Stimulated activated CD4-positive, alpha-beta T cell treated with anti-CD3 and anti-CD28 coated beads, Interleukin-4, amount 100 ng/mL, for 48 hours (primary cell): ENCODE results near the gene ZNF672.
"Not testable (repeated sequence)": the region's sequence is repeated elsewhere in the genome, so short reads cannot be mapped to it uniquely, and the experiment has no call there.

Source experiments
- DNase-seq, 2 donors: peaks; one replicate each; pipeline ENCODE4 v3.0.0-alpha.2; 2020; ENCODE audit warnings: low read depth in 2 of 2

ZNF672 gene

DNA sequence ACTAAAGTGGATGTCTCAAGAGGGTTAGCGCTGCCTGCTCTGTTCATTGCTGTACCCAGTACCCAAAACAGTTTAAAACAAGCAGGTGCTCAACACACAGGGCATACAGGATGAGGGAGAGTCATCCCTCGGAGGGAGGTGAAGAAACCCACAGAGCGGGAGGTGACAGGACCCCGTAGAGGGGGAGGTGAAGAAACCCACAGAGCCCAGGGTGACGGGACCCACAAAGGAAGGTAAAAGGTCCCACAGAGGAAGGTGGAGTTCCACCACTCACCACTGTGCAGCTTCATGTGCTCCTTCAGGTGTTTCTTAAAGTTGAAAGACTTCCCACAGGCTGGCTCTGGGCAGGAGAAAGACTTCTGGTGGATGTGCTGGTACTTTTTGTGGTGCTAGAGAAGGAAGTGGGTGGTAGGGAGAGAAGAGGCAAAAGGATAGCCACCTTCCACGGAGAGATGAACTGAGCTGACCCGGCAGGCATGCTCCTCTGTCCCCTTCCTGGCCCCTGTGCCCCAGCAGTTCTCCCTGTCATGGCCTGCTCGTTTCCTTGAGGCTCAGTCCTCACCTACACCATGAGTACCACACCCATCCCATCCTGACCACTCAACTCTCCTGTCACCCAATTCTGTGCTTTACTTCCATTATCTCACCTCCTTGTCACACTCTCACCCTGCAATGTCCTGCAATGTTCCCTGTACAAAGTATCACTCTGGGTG lies 15.8 kb downstream of the ZNF672 start:
- DNase-seq = no peak

DNA sequence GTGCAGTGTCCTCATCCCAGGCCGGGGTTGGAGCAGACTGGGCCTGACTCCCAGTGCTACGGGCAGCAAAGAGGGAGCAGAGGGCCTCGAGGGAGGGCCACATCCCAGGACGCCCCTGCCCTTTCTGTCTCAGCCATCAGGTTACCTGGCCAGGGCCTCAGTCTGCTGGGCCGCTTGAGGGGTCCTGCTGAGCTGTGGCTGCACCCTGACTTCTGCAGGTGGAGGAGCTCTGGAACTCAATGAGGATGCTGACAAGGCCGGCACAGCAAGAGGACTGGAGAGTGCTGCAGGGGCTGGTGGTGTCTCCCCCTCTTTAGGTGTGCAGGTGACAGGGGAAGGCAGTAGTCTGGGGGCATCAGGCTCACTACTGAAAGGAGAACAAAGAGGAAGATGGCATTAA lies 17.6 kb downstream of the ZNF672 start:
- DNase-seq = no peak

DNA sequence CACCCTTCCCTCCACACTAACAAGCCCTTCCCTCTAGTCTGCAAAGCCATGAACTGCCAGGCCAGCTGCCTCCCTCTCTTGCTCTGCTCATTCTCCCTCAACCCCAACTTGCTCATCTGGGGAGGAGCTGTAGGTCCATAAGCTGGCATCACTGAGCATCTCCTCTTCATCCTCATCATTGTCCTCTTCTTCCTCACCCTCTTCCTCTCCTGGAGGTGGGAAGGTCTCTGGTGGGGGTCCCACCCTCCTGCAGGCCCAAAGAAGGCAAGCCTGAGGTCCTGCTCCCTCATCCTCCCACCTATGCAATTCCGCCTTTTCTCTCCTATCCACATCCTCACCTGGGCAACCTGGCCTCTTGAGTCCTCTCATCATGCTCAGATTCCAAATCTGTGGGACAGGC lies 18.2 kb downstream of the ZNF672 start:
- no peak for DNase-seq

DNA sequence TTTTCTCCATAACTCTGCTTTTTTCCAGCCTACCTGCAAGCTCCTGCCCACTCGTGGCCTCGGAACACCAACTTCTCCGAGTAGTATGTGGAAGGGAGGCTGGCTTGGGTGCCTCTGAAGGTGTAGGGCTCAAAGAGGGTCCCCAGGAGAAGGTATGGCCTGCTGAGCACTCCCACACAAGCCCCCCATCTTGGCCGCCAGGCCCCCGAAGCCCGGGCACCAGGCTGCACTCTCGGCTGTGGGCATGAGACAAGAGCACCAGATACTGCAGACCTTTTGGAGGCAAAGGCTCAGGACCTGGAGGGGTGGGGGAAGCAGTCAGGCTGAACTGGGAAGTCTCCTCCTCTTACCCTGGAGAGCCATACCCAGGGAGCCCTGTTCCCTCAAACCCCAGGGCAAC lies 19.2 kb downstream of the ZNF672 start:
- DNase-seq = no peak

DNA sequence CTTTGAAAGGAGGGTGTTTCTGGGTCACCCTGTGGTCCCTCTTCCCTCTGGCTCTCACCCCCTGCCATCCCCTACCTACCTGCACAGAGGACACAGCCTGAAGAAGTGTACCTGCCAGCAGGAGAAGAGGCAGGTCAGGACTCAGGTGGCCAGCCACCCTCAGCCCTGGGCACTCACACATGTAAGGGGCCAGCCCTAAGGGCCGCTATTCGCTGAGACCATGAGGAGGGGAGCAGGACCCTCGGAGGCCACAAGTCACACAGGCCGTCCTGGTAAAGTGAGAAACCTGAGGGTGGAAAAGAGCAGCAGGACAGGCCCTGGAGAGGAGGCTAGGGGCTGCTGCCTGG lies 19.7 kb downstream of the ZNF672 start:
- DNase-seq = no peak

DNA sequence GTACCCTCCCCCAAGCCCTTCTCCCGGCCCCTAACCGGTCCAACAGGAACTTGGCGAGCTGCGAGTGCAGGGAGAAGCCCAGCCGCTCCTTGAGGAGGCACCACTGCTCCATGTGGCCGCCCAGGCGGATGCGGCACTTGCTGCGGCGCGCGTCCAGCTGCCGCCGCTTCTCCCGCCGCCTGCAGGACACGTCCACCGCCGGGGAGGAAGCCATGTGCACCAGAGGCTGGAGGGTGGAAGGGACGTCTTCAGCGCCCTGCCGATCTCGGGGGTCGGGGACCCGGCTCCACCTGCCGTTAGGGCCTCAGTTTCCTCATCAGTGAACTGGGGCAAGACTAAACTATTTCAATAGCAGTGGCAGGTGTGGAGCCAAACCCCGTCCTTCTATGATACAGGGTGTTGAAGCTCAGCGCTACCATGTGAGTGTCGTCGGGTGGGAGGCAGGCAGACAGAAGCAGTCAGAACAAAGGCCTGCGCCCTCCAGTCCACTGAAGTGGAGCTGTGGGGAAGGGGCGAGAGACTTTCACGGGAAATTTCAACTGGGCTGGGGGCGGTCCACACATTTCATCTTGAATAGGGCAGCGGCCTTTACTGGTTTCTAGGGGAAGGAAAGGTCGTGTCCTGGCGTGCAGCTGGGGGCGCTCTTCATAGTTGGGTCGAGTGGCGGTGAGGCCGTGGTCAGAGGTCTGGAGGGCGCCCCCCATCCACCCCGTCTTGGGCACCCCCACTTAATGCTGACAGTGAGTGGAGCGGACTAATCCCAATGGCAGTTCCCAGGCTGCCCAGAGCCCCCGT lies 20.3 kb downstream of the ZNF672 start:
- DNase-seq = peak in 1 of 2 donors; percentile 30

DNA sequence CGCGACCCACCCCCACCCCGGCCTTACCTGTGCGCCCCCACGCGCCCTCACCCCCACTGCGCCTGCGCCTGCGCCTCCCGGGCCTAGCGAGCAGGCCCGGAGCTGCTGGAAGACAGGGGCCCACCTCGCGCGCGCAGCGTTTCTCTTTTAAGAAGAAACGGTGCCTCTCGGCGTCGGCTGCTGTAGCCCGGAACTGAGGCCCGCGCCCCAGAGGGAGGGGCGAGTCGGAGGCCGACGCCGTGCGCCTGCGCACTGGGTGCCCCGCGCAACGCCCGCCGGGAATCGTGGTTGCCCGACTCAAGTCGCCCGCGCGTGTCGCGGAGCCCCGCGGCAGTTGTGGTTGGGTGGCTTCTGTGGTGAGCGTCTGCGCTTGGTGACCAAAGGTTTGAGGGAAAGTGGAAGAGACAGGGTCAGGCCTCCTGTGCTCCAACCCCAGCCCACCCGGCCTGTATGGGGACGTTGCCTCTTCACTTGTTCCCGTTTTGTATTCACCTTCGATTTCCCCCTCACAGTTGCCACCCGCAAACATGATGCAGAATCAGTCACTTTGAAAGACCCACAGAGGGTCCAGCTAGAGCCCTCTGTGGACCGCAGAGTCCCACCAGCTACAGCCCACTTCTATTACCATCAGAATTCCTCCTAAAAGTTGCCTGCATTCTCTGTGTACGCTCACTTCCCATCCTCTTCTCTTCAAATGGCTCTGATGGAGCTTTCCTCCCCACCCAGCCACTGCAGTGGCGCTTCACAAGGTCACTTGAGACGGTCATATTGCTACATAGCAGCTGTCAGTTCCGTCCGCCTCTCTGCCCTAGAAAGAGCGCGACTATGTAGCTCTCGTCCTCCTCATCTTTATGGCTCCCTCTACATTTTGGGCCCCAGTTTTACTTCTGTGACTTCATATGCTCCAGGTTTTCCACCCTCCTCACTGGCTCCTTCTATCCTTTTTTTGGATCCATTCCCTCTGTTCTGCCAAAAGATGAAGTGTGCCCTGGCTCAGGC lies 21.2 kb downstream of the ZNF672 start, which contains the start of gene ZNF692:
Gene ZNF692, minus strand, starts transcription at position 195 of the 999 bp plus-strand sequence. CDS start 776 bp downstream, outside the sequence.
- DNase-seq = peak; percentile 95 to 97

DNA sequence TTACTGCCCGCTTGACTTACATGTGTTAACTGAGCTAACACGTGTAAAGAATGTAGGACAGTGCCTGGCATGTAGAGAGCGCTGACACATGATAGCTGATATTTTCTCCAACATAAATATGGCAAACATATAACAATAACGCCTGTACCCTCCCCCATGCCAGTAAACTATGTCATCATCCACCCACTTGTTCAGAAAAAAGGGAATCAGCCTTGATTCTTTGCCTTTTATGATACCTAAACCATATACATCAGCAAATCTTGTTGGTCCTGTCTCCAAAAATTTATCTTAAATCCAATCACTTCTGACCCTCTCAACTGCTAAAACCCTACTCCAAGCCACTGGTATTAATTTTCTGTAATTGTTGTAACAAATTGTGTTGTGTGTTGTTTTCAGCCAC lies 22.0 kb downstream of the ZNF672 start:
- DNase-seq = no peak

DNA sequence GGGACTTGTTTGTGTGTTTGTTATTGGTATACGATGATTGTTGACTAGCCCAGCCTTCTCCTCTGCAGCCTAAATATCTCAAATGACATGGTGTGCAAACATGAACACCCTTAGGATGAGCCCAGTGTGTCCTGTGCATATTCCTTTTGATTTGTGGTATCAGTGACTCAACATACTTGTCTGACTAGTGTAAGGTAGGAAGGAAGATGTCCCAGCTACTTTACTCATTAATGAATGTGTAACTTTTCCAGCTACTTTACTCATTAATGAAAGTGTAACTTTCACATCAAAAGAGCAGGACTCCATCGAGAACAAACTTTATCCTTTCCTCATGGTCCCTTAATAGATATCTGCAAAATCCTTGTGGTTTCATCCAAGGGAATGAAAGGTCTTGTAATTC lies 23.6 kb downstream of the ZNF672 start:
- DNase-seq = no peak

DNA sequence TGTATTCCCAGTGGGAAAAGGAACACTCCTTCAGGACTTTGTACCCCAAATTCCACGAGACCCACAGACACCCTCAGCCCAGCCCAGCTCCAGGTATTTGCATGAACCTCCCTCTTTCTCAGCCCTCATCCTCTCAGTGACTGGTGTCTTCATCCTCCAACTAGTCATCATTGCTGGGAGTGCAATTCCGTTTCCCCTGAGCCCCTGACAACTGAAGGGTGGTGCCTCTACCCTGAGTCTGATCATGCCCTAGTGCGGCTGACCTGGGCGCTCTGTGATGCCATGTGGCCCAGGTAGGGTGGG lies 24.6 kb downstream of the ZNF672 start:
- no peak for DNase-seq

DNA sequence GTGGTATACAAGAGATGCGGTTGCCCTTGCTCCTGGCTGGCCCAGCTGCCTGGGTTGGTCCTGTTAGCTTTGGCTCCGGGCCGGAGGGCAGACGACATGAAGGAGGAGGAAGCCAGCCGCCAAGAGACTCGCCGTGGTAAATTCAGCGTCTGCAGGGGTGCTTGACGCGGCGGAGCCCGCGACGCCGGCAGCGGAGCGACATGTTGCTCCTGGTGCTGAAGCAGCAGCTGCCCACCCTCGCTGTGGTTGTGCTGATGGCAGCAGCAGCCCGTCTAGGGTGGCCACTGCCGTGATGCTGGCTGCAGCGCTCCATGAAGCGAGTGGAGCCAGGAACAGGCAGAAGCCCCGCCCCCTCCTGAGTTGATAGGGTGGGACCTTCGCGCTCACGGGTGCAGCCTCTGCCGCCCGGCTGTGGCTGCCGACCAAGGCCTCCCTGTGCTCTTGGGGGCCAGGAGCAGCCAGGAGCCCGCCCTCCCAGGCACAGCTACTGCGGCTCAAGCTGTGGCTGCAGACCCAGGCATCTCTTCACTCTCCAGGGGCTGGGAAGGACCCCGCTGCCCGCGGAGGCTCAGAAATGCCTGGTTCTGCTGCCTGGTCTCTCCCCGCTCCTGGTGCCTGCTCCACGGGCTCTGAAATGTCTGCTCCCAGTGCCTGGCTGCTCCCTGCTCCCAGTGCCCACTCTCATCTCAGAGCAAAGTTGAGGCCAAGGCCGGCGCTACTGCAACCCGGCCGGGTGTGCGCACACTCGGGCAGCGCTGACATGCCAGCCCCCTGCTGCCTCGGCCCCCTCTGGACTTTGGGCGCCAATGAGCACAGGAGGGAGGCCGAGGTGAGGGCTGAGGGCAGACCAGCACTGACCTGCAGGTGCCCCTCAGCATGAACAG lies 25.2 kb downstream of the ZNF672 start:
- DNase-seq = peak; percentile 71 to 82

DNA sequence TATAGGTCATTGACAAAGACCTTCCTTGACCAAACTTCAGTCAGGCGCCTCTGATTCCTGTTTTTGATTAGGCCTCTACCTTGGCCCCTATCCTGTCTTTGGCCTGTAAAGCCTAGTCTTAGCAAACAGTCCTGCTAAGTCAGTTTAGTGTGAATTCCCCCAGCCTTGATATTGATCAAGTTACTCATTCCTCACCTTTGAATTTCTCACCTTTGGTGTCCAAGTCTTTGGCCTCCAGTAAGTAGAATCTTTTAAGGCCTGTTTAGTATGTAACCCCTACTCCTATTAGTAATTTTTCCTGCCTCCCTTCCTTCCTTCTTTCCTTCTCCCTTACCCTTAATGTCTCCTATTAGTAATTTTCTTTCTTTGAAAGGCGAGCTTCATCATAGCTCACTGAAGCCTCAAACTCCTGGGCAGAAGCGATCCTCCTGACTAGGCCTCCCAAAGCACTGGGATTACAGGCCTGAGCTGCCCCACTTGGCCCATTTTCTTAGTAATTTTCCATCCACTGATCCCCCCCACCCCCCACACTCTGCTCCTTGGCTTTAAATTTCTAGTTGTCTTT lies 33.9 kb downstream of the ZNF672 start:
- no peak for DNase-seq

DNA sequence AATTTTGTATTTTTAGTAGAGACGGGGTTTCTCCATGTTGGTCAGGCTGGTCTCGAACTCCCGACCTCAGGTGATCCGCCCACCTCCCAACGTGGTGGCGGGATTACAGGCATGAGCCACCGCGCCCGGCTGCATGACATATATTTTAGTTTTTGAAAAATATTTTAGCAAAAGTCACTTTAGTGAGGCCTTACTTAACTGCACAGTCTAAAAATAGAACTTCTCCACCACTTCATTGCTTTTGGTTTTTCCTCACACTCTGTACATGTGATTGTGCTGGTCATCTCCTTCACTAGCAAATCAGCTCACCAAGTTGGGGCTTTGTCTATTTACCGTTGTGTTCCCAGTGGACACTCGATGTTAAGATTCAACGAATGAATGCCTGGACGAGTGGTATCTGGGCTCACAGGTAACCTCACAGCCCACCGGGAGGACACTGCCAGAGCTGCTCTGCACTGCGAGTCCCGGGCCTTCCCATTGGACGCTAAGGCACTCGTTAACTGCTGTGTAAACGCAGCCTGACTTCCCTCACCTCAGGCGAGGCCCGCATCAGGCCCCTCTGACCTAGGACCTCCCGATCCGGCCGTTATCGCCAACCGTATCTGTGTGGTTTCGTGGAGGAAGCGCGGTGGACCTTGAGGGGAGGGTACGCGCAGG lies 34.9 kb downstream of the ZNF672 start:
- DNase-seq = peak; percentile 41 to 61

DNA sequence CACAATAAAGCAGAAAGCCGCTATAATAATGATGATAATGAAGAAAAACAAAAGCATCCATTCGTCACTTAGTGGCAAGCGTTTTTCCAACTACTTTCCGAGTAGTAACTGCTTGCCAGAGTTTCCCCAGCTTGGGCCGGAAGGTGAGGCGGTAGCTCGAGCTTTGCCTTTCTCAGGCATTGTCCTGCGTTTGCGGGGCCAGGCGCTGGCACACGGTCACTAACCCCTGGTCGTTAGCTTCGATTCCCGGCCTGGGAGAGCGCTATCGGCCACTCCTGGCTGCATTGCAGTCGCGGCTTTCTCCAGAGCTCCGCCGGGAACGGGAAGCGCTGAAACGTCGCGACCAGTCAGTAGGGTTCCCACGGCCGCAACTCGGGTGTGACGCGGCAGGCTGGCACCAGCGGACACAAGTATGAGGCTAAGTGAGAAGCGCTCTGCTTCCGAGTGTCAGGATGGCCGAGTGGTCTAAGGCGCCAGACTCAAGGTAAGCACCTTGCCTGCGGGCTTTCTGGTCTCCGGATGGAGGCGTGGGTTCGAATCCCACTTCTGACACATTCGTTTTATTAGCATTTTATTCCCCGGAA lies 35.5 kb downstream of the ZNF672 start:
- DNase-seq = peak; percentile 90 to 97

DNA sequence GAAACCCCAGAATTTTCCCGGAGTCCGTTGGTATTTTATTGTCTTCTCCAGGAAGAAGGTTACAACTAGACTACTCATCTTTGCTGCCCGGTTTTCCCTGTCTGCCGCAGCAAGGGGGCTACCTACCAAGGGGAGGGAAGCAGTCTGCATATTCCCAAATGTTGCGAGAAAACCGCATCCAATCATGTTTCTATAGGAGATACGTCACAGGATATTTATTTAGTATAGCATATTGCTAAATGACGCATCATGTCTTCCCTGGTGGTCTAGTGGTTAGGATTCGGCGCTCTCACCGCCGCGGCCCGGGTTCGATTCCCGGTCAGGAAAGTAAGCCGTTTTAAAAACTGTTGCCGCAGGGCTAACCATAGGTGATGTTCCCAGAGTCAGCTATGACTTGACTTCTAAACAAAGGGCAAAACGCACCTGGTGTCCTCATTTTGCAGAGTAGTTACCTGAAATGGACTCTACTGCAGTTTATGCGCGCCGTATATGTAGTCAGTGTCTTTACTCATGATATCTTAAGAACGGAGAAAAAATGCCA lies 36.0 kb downstream of the ZNF672 start:
- DNase-seq = peak; percentile 67 to 85

DNA sequence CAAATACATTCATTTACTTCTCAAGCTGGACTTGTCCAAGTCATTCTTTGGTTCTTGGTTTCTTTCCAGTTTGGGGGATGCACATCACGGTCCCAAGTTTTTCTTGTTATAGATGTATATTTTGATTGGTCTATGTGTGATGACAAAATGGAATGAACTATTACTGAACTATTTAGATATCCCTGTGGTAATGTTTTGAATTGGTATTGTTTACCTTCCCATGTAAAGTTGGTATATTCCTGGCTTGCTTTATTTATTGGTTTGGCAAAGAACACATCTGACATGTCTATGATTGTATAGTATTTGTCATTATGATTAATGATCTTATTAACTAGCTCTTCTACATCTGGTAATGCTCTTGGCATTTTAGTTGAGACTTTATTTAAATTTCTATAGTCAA lies 43.2 kb downstream of the ZNF672 start:
- no peak for DNase-seq

DNA sequence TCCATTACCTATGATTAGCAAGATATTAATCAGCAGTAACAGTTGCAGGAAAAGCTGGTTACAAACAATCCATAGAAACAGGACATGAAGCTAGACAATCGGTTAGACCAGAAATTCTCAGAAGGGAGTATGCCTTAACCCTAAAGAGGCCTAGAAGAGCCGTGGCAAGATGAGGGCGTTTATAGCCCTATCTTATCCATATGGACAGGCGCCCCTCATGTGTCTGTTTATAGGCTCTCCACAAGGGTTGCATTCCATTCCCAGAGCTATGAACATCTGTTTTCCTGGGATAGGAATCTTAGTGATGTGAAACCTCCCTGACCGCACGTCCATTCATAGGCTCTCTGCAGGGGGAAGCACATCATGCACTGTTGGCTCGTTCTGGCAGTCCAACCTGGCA lies 44.4 kb downstream of the ZNF672 start:
- DNase-seq = not testable (repeated sequence)

DNA sequence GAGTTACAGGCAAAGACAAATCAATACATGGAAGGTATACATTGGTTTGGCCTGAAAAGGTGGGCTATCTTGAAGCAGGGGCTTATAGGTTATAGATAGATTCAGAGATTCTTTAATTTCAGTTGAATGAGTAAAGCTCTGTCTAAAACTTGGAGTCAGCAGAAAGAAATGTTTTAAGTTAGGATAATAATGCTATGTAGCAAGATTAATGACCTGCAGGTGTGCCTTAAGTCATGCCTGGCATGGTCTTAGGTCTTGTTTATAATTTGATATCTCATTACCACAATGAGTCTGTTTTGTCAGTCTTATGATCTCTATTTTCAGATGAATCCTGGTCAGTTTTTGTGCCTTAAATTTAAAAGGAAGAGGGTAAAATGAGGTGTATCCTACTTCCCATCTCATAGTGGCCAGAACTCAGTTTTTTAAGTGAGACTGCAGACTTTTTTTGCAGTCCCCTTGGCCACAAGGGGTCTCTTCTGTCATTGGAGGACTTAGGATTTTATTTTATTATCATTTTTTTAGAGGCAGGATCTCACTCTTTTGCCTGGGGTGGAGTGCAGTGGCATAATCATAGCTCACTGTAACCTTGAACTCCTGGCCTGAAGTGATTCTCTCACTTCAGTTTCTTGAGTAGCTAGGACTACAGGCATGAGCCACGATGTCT lies 46.7 kb downstream of the ZNF672 start:
- DNase-seq = no peak

DNA sequence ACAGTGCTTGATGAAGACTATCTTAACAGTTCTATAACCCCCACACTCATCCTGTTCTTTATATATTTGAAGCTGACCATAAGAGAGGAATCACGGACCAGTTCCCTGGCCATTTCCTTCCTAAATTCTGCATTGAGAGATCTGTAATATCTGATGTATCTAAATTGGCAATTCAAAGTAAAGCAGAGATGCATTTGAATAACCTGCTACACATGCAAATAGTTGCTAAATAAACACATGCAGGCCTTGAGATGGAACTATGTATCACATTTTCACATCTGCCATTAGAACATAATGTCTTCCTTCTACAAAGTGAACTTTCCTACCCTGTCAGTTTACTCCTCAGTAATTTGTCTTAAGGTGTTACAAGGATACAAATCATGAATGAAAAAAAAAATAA lies 47.6 kb downstream of the ZNF672 start:
- no peak for DNase-seq
